HEK293 (cell line): ENCODE results near the gene GGN.

Experiments used
- CTCF ChIA-PET: fragments of 350-600 bp; formaldehyde crosslinking; extraction: SDS; loops from one replicate; lab custom pipeline; 2021; ENCODE audit warnings: antibody characterized with exemption; lab: Yijun Ruan, JAX
- POLR2A ChIA-PET: fragments of 300-600 bp; formaldehyde crosslinking; extraction: SDS; loops from one replicate; lab custom pipeline; 2020; ENCODE audit warnings: antibody characterized with exemption, inconsistent platforms; lab: Yijun Ruan, JAX
- H3K27ac ChIP-seq: fragments of 200-500 bp; sonication (Bioruptor generic); 2 replicates; pipeline ENCODE4 v1.5.1; 2014; ENCODE audit warnings: low read depth, low read length, control low read depth, inconsistent platforms; ENCODE audit errors: extremely low read depth
- H3K36me3 ChIP-seq, 2 experiments: fragments of 200-500 bp in 1 of 2; sonication (Bioruptor generic) in 1 of 2; 1 replicate in 1 of 2; 2 replicates in 1 of 2; pipeline ENCODE4 v1.5.1; 2014 to 2017; ENCODE audit warnings: inconsistent platforms in 2 of 2, low read length in 2 of 2; ENCODE audit not compliant: control insufficient read depth in 2 of 2, insufficient read depth in 1 of 2
- H3K4me1 ChIP-seq: fragments of 200-500 bp; sonication (Bioruptor generic); 2 replicates; pipeline ENCODE4 v1.5.1; 2014; ENCODE audit warnings: mild to moderate bottlenecking, low read length, inconsistent platforms; ENCODE audit not compliant: control insufficient read depth, insufficient read depth
- H3K4me3 ChIP-seq: 2 replicates; pipeline ENCODE4 v1.5.1; 2011; ENCODE audit warnings: low read depth, mild to moderate bottlenecking, control low read depth, low read length, moderate library complexity
- H3K9me3 ChIP-seq: fragments of 200-500 bp; sonication (Bioruptor generic); 2 replicates; pipeline ENCODE4 v1.5.1; 2014; ENCODE audit warnings: low read depth, low read length, inconsistent platforms; ENCODE audit not compliant: control insufficient read depth, insufficient read depth
- EGR2 ChIP-seq: fragments of 450-650 bp; formaldehyde crosslinking; IDR thresholded peaks from 2 replicates; pipeline ENCODE4 v1.5.1; 2016; ENCODE audit warnings: low read depth, missing biosample characterization, missing genetic modification characterization
- PRDM1 ChIP-seq: fragments of 450-650 bp; formaldehyde crosslinking; IDR thresholded peaks from 2 replicates; pipeline ENCODE4; 2016; ENCODE audit warnings: missing biosample characterization, missing genetic modification characterization
- ZBTB17 ChIP-seq: fragments of 450-650 bp; formaldehyde crosslinking; IDR thresholded peaks from 2 replicates; pipeline ENCODE4 v1.5.1; 2016; ENCODE audit warnings: missing biosample characterization, missing genetic modification characterization
- ZIC2 ChIP-seq: fragments of 450-650 bp; formaldehyde crosslinking; IDR thresholded peaks from 2 replicates; pipeline ENCODE4 v1.5.1; 2016; ENCODE audit warnings: missing biosample characterization, missing genetic modification characterization
- ZNF121 ChIP-seq: fragments of 450-650 bp; formaldehyde crosslinking; IDR thresholded peaks from 2 replicates; pipeline ENCODE4 v1.5.1; 2016; ENCODE audit warnings: missing biosample characterization, missing genetic modification characterization
- ZNF423 ChIP-seq: fragments of 450-650 bp; formaldehyde crosslinking; IDR thresholded peaks from 2 replicates; pipeline ENCODE4 v1.5.1; 2016; ENCODE audit warnings: missing biosample characterization, missing genetic modification characterization
- ZNF521 ChIP-seq: fragments of 450-650 bp; formaldehyde crosslinking; IDR thresholded peaks from 2 replicates; pipeline ENCODE4 v1.5.1; 2017; ENCODE audit warnings: missing biosample characterization, mild to moderate bottlenecking, missing genetic modification characterization
- ZNF768 ChIP-seq: fragments of 450-650 bp; formaldehyde crosslinking; IDR thresholded peaks from 2 replicates; pipeline ENCODE4 v1.5.1; 2018; ENCODE audit warnings: missing biosample characterization, mild to moderate bottlenecking, missing genetic modification characterization
- TF ChIP-seq, protein P1 (sequence below): fragments of 450-650 bp; formaldehyde crosslinking; IDR thresholded peaks from 2 replicates; pipeline ENCODE4 v1.5.1; 2016; ENCODE audit warnings: missing biosample characterization, missing genetic modification characterization
- TF ChIP-seq, protein P2 (sequence below): fragments of 450-650 bp; formaldehyde crosslinking; IDR thresholded peaks from 2 replicates; pipeline ENCODE4 v1.5.1; 2016; ENCODE audit warnings: missing biosample characterization, missing genetic modification characterization
- TF ChIP-seq, protein P3 (sequence below): fragments of 450-650 bp; formaldehyde crosslinking; IDR thresholded peaks from 2 replicates; pipeline ENCODE4 v1.5.1; 2017; ENCODE audit warnings: missing biosample characterization, missing genetic modification characterization
- TF ChIP-seq, protein P4 (sequence below): fragments of 450-650 bp; formaldehyde crosslinking; IDR thresholded peaks from 2 replicates; pipeline ENCODE4 v1.5.1; 2016; ENCODE audit warnings: missing biosample characterization, missing genetic modification characterization

GGN gene

DNA sequence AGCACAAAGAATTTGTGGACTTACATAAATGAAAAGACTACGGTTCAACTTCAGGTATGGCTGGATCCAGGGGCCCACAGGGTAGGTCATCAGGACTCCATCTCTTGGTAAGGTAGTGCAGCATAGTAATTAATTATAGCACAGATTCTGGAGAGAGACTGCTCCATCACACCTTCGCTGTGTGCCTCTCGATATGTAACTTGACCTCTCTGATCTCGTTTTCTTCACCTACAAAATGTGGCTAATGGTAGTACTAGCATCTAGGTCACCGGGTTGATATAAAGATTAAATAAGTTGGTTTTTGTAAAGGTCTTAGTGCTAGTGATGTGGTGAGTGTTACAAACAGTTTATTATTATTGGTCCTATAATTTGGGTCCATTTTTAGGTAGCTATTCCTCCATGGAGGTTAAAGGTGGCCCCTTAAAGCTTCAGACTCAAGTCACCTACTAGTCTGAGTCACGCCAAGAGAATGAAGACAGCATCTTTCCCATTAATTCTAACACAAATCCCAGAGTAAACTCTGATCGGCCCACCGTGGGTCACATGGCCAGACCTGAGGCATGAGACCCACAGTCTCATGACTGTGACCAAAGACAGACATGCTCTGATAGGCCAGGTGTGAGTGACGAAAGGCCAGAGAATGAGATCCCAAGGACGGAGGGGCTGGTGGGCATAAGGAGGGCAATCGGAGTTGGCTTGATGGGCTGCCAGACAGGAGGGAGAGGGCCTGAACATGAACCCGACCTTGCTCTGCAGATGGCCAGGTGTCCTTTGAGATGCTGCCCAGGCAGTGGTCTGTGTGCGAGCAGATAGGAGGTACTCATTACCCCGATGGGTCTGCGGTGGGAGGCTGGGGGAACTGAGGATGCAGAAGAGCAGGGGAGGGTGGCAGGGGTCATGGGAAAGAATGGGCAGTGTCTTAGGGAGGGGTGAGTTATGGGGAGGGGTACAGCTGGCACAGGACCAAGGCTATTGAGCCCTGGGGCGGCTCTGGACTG is 31.8 kb downstream of the GGN start:
- TF ChIP-seq, protein P1, sequence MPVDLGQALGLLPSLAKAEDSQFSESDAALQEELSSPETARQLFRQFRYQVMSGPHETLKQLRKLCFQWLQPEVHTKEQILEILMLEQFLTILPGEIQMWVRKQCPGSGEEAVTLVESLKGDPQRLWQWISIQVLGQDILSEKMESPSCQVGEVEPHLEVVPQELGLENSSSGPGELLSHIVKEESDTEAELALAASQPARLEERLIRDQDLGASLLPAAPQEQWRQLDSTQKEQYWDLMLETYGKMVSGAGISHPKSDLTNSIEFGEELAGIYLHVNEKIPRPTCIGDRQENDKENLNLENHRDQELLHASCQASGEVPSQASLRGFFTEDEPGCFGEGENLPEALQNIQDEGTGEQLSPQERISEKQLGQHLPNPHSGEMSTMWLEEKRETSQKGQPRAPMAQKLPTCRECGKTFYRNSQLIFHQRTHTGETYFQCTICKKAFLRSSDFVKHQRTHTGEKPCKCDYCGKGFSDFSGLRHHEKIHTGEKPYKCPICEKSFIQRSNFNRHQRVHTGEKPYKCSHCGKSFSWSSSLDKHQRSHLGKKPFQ, result no peak
- TF ChIP-seq ZNF521 (tag by site-specific recombination) (0 out of 2 replicates have a peak, but pooled peaks have one; percentile 15), ZNF768 (tag by site-specific recombination) (peak; percentile 91; the same call in 1 of the 2 replicates), ZBTB17 (0 out of 2 replicates have a peak, but pooled peaks have one; percentile 35)
- TF ChIP-seq, protein P2, sequence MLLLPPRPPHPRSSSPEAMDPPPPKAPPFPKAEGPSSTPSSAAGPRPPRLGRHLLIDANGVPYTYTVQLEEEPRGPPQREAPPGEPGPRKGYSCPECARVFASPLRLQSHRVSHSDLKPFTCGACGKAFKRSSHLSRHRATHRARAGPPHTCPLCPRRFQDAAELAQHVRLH, result 0 out of 2 replicates have a peak, but pooled peaks have one; percentile 22
- CTCF ChIA-PET, result interaction anchor here (0.5 to 1.2 kb wide), 4 partner anchors 28 to 1064 kb away, joined by 3 to 5 read pairs (median 4); partner anchors contain the start of gene FAM98C
- H3K9me3 ChIP-seq, result no peaks in the 10 kb centered on the region
- H3K27ac ChIP-seq, result peak overlapping the region; percentile 37; the same call in 1 of the 2 replicates
- H3K4me1 ChIP-seq, result no peaks in the 10 kb centered on the region
- no peak overlapping the region for H3K4me3 ChIP-seq
- H3K36me3 ChIP-seq, result no peaks in the 10 kb centered on the region
- POLR2A ChIA-PET, result no interaction called here

DNA sequence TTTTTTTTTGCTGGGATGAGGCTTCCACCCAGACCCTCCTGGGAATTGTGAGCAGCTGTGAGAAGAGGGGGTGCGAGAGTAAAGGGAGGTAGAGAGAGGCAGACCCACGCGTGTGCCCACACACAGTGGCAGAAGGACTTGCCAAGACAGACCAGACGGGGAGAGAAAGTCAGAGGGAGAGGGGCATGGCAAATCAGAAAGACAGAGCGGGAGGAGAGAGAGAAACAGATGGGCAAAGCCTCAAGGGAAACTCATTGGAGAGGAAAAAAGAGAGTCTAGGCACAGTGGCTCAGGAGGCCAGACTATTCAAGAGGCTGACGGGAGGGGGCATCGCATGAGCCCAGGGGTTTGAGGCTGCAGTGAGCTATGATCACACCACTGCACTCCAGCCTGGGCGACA is 35.2 kb downstream of the GGN start:
- TF ChIP-seq EGR2 (tag by site-specific recombination) (0 out of 2 replicates have a peak, but pooled peaks have one; percentile 14), ZNF121 (tag by site-specific recombination) (0 out of 2 replicates have a peak, but pooled peaks have one; percentile 39), PRDM1 (tag by site-specific recombination) (peak; percentile 39; the same call in 1 of the 2 replicates)
- TF ChIP-seq, protein P3, sequence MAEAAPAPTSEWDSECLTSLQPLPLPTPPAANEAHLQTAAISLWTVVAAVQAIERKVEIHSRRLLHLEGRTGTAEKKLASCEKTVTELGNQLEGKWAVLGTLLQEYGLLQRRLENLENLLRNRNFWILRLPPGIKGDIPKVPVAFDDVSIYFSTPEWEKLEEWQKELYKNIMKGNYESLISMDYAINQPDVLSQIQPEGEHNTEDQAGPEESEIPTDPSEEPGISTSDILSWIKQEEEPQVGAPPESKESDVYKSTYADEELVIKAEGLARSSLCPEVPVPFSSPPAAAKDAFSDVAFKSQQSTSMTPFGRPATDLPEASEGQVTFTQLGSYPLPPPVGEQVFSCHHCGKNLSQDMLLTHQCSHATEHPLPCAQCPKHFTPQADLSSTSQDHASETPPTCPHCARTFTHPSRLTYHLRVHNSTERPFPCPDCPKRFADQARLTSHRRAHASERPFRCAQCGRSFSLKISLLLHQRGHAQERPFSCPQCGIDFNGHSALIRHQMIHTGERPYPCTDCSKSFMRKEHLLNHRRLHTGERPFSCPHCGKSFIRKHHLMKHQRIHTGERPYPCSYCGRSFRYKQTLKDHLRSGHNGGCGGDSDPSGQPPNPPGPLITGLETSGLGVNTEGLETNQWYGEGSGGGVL (tag by site-specific recombination), result no peak
- Histone ChIP-seq H3K27ac (no peak overlapping the region), H3K4me3 (no peak overlapping the region), H3K36me3 (no peaks in the 10 kb centered on the region; a peak in 1 of 3 replicates), H3K4me1 (no peaks in the 10 kb centered on the region), H3K9me3 (no peaks in the 10 kb centered on the region)
- POLR2A ChIA-PET, result interaction anchor here (0.6 to 2.2 kb wide), 4 partner anchors 22 to 62 kb away, joined by 3 to 5 read pairs (median 4); partner anchors contain the start of genes GGN and PSMD8
- CTCF ChIA-PET, result interaction anchor here (1.6 to 2.5 kb wide), 2 partner anchors 15 to 50 kb away, joined by 3 to 9 read pairs; partner anchors contain the start of gene FAM98C

DNA sequence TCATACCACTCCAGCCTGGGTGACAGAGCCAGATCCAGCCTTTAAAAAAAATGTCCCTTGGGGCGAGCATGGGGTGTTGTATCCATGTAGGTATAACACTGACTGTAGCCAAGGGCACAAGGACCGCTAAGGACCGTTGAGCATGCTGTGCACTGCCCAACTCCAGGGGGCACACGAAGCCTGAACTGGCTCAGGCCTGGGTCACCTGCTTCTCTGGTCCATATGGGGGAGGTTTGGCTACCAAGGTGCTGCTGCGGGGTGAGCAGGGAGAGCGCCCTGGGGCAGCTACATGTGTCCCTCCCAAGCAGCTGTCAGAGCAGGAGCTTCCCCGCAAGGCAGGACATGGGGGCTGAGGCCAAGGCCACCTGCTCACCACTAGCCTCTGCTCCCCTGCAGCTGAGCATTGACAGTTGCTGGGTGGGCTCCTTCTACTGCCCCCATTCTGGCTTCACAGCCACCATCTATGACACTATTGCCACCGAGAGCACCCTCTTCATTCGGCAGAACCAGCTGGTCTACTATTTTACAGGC is 35.9 kb downstream of the GGN start:
- CTCF ChIA-PET, result interaction anchor here (1.1 to 2.5 kb wide), 2 partner anchors 51 to 108 kb away, joined by 3 to 9 read pairs; partner anchors contain the start of gene FAM98C
- H3K4me3 ChIP-seq, result no peak overlapping the region
- H3K27ac ChIP-seq, result no peak overlapping the region

More for the DNA sequence above, 35.9 kb downstream of the GGN start:
- Histone ChIP-seq H3K4me1 (no peaks in the 10 kb centered on the region), H3K36me3 (no peaks in the 10 kb centered on the region; a peak in 1 of 3 replicates), H3K9me3 (no peaks in the 10 kb centered on the region)
- POLR2A ChIA-PET, result interaction anchor here (1.1 to 2.2 kb wide), 3 partner anchors 10 to 36 kb away, joined by 5 read pairs; partner anchors contain the start of genes GGN and PSMD8
- TF ChIP-seq, protein P4, sequence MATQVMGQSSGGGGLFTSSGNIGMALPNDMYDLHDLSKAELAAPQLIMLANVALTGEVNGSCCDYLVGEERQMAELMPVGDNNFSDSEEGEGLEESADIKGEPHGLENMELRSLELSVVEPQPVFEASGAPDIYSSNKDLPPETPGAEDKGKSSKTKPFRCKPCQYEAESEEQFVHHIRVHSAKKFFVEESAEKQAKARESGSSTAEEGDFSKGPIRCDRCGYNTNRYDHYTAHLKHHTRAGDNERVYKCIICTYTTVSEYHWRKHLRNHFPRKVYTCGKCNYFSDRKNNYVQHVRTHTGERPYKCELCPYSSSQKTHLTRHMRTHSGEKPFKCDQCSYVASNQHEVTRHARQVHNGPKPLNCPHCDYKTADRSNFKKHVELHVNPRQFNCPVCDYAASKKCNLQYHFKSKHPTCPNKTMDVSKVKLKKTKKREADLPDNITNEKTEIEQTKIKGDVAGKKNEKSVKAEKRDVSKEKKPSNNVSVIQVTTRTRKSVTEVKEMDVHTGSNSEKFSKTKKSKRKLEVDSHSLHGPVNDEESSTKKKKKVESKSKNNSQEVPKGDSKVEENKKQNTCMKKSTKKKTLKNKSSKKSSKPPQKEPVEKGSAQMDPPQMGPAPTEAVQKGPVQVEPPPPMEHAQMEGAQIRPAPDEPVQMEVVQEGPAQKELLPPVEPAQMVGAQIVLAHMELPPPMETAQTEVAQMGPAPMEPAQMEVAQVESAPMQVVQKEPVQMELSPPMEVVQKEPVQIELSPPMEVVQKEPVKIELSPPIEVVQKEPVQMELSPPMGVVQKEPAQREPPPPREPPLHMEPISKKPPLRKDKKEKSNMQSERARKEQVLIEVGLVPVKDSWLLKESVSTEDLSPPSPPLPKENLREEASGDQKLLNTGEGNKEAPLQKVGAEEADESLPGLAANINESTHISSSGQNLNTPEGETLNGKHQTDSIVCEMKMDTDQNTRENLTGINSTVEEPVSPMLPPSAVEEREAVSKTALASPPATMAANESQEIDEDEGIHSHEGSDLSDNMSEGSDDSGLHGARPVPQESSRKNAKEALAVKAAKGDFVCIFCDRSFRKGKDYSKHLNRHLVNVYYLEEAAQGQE (tag by site-specific recombination), result no peak
- TF ChIP-seq ZNF423 (tag by site-specific recombination) (0 out of 2 replicates have a peak, but pooled peaks have one; percentile 11), ZIC2 (tag by site-specific recombination) (0 out of 2 replicates have a peak, but pooled peaks have one; percentile 9)
